Measurements from ENCODE around the gene ADAMTS9.

DNA sequence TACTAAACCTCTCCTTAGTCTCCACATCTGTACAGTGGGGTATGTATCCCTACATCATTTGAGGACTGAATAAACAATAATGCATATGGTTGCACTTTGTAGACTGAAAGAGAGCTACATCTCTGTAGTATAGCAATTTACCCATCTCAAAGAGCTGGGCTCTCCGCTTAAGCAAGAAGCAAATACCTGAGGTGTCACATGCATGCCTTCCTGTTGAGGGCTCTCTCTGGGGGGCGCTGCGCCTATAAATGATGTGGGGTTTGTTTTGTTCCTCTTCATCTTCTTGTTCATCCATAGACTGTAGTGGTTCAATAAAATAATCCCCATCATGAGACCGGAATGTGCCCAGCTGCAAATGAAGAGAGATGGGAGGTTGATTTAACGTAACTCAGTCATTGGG lies 6.8 kb downstream of the ADAMTS9 start:
- TF ChIP-seq, protein P1, sequence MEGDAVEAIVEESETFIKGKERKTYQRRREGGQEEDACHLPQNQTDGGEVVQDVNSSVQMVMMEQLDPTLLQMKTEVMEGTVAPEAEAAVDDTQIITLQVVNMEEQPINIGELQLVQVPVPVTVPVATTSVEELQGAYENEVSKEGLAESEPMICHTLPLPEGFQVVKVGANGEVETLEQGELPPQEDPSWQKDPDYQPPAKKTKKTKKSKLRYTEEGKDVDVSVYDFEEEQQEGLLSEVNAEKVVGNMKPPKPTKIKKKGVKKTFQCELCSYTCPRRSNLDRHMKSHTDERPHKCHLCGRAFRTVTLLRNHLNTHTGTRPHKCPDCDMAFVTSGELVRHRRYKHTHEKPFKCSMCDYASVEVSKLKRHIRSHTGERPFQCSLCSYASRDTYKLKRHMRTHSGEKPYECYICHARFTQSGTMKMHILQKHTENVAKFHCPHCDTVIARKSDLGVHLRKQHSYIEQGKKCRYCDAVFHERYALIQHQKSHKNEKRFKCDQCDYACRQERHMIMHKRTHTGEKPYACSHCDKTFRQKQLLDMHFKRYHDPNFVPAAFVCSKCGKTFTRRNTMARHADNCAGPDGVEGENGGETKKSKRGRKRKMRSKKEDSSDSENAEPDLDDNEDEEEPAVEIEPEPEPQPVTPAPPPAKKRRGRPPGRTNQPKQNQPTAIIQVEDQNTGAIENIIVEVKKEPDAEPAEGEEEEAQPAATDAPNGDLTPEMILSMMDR (IDR thresholded peaks at IDR 0.05) = no peak
- no peak for TF ChIP-seq EZH2 (IDR thresholded peaks at IDR 0.05; ENCODE audit: borderline replicate concordance, insufficient read depth, low read depth, low read length, poor library complexity, severe bottlenecking)

All from B cell (primary cell).